B cell (primary cell): Measurements from ENCODE around the gene FOXN4. TPM values are rescaled to one million over a fixed set of nuclear protein-coding genes. Genes with fewer than 3 reads are reported as not detected.

Source experiments
- ATAC-seq: fragments of 200-7000 bp; cut with Tn5 transposase; one replicate; pipeline ENCODE4 v1.10.0; 2021; ENCODE audit warnings: low read depth, mild to moderate bottlenecking, moderate number of reproducible peaks, moderate library complexity
- CTCF ChIA-PET: fragments of 350-600 bp; sonication (Branson Sonifier 250); formaldehyde crosslinking; loops from one replicate; lab custom pipeline; 2021; ENCODE audit warnings: antibody characterized with exemption, inconsistent platforms; lab: Charles Lee
- POLR2A ChIA-PET: fragments of 350-600 bp; sonication (Branson Sonifier 250); formaldehyde crosslinking; loops from one replicate; lab custom pipeline; 2021; ENCODE audit warnings: antibody characterized with exemption; lab: Charles Lee
- DNase-seq: peaks from one replicate; pipeline ENCODE4 v3.0.0; 2013
- H2AFZ ChIP-seq: 2 replicates; pipeline ENCODE4 v1.6.1; 2012; ENCODE audit warnings: mild to moderate bottlenecking, low read depth, low read length; ENCODE audit not compliant: insufficient read depth, poor library complexity, severe bottlenecking
- H3K27ac ChIP-seq, 2 donors: 1 replicate in 1 of 2; 2 replicates in 1 of 2; pipeline ENCODE4 v1.5.1; 2012 to 2013; ENCODE audit warnings: low read length in 2 of 2, mild to moderate bottlenecking in 2 of 2, moderate library complexity in 1 of 2
- H3K27me3 ChIP-seq, 4 experiments: fragments of 200-600 bp in 1 of 4; sonication (generic) in 1 of 4; replicated peaks in 1 of 4; 1 replicate in 2 of 4; 2 replicates in 2 of 4; pipeline versions ENCODE4 v1.6.1 to v1.7.0; 2013 to 2016; ENCODE audit warnings: low read length in 3 of 4, mild to moderate bottlenecking in 2 of 4, mixed read lengths in 1 of 4, moderate library complexity in 1 of 4; ENCODE audit not compliant: insufficient read depth in 4 of 4, control insufficient read depth in 3 of 4; ENCODE audit errors: control extremely low read depth in 1 of 4
- H3K36me3 ChIP-seq, 2 experiments: replicated peaks in 1 of 2; 1 replicate in 1 of 2; 2 replicates in 1 of 2; pipeline versions ENCODE4 v1.6.1 to v1.7.1; 2013; ENCODE audit warnings: low read length in 1 of 2; ENCODE audit not compliant: insufficient read depth in 2 of 2, control insufficient read depth in 1 of 2; ENCODE audit errors: control extremely low read depth in 1 of 2, extremely low read depth in 1 of 2
- H3K4me1 ChIP-seq, 2 donors: fragments of 200-600 bp in 1 of 2; sonication (generic) in 1 of 2; 1 replicate in 1 of 2; 2 replicates in 1 of 2; pipeline versions ENCODE4 v1.5.1 to v1.6.1; 2013 to 2017; ENCODE audit warnings: low read length in 2 of 2; ENCODE audit not compliant: control insufficient read depth in 2 of 2, insufficient read depth in 2 of 2
- H3K4me2 ChIP-seq: replicated peaks from 2 replicates; pipeline ENCODE3; 2012; ENCODE audit warnings: mild to moderate bottlenecking, low read depth, low read length; ENCODE audit not compliant: poor library complexity, severe bottlenecking
- H3K4me3 ChIP-seq, 5 experiments: fragments of 200-600 bp in 1 of 5; sonication (generic) in 1 of 5; 1 replicate in 3 of 5; 2 replicates in 2 of 5; pipeline versions ENCODE4 v1.5.1 to v1.7.0; 2011 to 2016; ENCODE audit warnings: low read length in 4 of 5, mild to moderate bottlenecking in 4 of 5, low read depth in 2 of 5, control low read depth in 1 of 5, moderate library complexity in 1 of 5; ENCODE audit not compliant: insufficient read depth in 1 of 5; ENCODE audit errors: control extremely low read depth in 1 of 5, extremely low read depth in 1 of 5
- H3K79me2 ChIP-seq: fragments of 200-600 bp; sonication (generic); one replicate; pipeline ENCODE4 v1.6.0; 2016; ENCODE audit warnings: low read length; ENCODE audit not compliant: control insufficient read depth, insufficient read depth
- H3K9ac ChIP-seq: fragments of 200-600 bp; sonication (generic); 2 replicates; pipeline ENCODE4 v1.6.1; 2017; ENCODE audit warnings: mild to moderate bottlenecking, low read length, moderate library complexity
- H3K9me3 ChIP-seq, 3 donors: one replicate each; pipeline versions ENCODE4 v1.6.1 to v1.7.1; 2013; ENCODE audit warnings: low read length in 2 of 3; ENCODE audit not compliant: control insufficient read depth in 2 of 3, insufficient read depth in 1 of 3; ENCODE audit errors: control extremely low read depth in 1 of 3
- H4K20me1 ChIP-seq: 2 replicates; pipeline ENCODE4 v1.6.0; 2012; ENCODE audit warnings: mild to moderate bottlenecking, low read length; ENCODE audit not compliant: insufficient read depth, control insufficient read depth, poor library complexity, severe bottlenecking
- H3K27ac Mint-ChIP-seq: one replicate; pipeline ENCODE4 v1.8.0; 2021; ENCODE audit warnings: mixed read lengths
- H3K27me3 Mint-ChIP-seq: one replicate; pipeline ENCODE4 v1.8.0; 2021; ENCODE audit warnings: mixed read lengths
- H3K4me1 Mint-ChIP-seq: one replicate; pipeline ENCODE4 v1.8.0; 2021; ENCODE audit warnings: mixed read lengths
- H3K4me3 Mint-ChIP-seq: one replicate; pipeline ENCODE4 v1.8.0; 2021; ENCODE audit warnings: mixed read lengths
- H3K9me3 Mint-ChIP-seq: one replicate; pipeline ENCODE4 v1.8.0; 2022; ENCODE audit warnings: mixed read lengths; ENCODE audit not compliant: insufficient read depth
- EZH2 ChIP-seq: IDR thresholded peaks from 2 replicates; pipeline ENCODE4 v1.6.1; 2012; ENCODE audit warnings: borderline replicate concordance, low read depth, mild to moderate bottlenecking, moderate library complexity, low read length; ENCODE audit not compliant: insufficient read depth, poor library complexity, severe bottlenecking
- WGBS: methylation state at CpG from one replicate; pipeline ENCODE4 v1.1.5; 2013; ENCODE audit warnings: missing lambda C conversion rate; ENCODE audit not compliant: insufficient coverage; 5-methylcytosine and 5-hydroxymethylcytosine counted together
- intact Hi-C: fragments of 100-400 bp; cut with micrococcal nuclease; formaldehyde crosslinking; loops from one replicate; pipeline ENCODE4 v1.10.0; 2022
- polyA plus RNA-seq: library from polyadenylated mRNA; depleted of rRNA; stranded (reverse); fragments of >200 nt; gene quantifications from 2 replicates; pipeline ENCODE4 v1.2.3, GENCODE V29; 2012
- total RNA-seq, 2 donors: library from RNA; stranded (reverse); fragments of 120-200 nt in 1 of 2; gene quantifications; 1 replicate in 1 of 2; 2 replicates in 1 of 2; pipeline versions ENCODE4 v1.2.3 to v1.2.4, GENCODE V29; 2013 to 2022
- TF ChIP-seq, protein P1 (sequence below): fragments of 200-600 bp; IDR thresholded peaks from one replicate; pipeline ENCODE4 v1.8.0; 2022; ENCODE audit warnings: antibody characterized with exemption, mild to moderate bottlenecking

Gene FOXN4
- total and polyA plus RNA-seq, 2 donors (not counting 1 experiment from before 2014, with no cell fraction given) = not detected

DNA sequence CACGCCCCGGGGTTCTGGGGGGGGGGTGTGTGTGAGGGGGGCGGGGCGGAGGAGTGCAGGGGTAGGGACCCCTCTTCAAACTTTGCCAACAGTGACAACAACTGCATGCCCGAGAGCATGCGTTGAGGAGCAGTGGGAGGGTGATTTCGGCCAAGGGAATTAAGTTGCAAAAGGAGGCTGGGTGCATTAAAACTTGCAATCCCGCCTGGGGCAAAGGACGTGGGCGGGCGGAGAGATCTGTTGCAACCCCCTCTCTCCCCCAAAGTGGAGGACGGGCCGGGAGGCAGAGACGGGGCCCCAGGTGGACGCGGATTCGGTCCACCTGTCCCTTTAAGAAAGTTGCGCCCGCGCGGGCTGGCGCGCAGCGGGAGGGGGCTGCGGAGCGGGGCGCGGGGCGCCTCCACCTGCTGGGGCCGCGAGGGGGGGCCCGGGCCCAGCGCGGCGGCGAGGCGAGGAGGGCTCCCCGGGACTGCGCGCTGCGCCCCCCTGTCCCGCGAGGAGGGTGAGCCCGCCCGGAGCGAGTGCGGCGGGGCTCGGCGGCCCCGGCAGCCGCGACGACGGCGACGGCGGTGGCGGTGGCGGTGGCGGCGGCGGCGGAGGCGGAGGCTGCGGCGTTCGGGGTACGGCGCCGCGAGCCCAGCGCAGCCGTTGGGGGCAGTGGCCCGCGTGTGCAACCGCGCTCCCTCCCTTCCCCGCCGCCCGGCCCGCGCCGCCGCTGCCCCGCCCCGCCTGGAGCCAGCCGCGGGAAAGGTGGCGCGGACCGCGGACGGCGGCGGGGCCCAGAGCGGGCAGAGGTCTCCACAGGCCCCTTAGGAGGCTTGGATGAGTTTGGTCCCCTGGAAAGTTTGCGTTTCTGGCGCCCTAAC, 530 bp upstream of the FOXN4 start:
- peak overlapping the region in 4 of 5 experiments; percentile 12 to 36 (median 28) for H3K4me3 ChIP-seq
- no peaks in the 10 kb centered on the region for H3K79me2 ChIP-seq
- peak; percentile 16 for DNase-seq
- Mint-ChIP-seq H3K27me3 (peaks cover 65% of the 10 kb centered on the region), H3K9me3 (no peaks in the 10 kb centered on the region), H3K27ac (no peak overlapping the region), H3K4me3 (peak overlapping the region; percentile 90), H3K4me1 (peaks cover 15% of the 10 kb centered on the region)
- H3K4me2 ChIP-seq = peak overlapping the region; percentile 77
- H3K9ac ChIP-seq = peak overlapping the region; percentile 35
- CTCF ChIA-PET = interaction anchor here (0.7 kb wide), 1 partner anchor 88 kb away, joined by 3 read pairs; no protein-coding TSS in a partner anchor
- peaks cover 12 to 16% of the 10 kb centered on the region in 2 donors for H3K4me1 ChIP-seq
- under 1% methylated on average over 95 of the region's 99 CpGs for WGBS
- H3K27ac ChIP-seq = no peak overlapping the region
- H2AFZ ChIP-seq = peak overlapping the region; percentile 34
- H3K9me3 ChIP-seq = no peaks in the 10 kb centered on the region
- H4K20me1 ChIP-seq = no peaks in the 10 kb centered on the region
- intact Hi-C loops = no loop called here
- POLR2A ChIA-PET = no interaction called here
- no peaks in the 10 kb centered on the region for H3K36me3 ChIP-seq
- TF ChIP-seq EZH2 = no peak
- TF ChIP-seq, protein P1, sequence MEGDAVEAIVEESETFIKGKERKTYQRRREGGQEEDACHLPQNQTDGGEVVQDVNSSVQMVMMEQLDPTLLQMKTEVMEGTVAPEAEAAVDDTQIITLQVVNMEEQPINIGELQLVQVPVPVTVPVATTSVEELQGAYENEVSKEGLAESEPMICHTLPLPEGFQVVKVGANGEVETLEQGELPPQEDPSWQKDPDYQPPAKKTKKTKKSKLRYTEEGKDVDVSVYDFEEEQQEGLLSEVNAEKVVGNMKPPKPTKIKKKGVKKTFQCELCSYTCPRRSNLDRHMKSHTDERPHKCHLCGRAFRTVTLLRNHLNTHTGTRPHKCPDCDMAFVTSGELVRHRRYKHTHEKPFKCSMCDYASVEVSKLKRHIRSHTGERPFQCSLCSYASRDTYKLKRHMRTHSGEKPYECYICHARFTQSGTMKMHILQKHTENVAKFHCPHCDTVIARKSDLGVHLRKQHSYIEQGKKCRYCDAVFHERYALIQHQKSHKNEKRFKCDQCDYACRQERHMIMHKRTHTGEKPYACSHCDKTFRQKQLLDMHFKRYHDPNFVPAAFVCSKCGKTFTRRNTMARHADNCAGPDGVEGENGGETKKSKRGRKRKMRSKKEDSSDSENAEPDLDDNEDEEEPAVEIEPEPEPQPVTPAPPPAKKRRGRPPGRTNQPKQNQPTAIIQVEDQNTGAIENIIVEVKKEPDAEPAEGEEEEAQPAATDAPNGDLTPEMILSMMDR = no peak
- H3K27me3 ChIP-seq = peaks cover 0 to 52% (median 20%) of the 10 kb centered on the region in 4 experiments
- no peak for ATAC-seq

DNA sequence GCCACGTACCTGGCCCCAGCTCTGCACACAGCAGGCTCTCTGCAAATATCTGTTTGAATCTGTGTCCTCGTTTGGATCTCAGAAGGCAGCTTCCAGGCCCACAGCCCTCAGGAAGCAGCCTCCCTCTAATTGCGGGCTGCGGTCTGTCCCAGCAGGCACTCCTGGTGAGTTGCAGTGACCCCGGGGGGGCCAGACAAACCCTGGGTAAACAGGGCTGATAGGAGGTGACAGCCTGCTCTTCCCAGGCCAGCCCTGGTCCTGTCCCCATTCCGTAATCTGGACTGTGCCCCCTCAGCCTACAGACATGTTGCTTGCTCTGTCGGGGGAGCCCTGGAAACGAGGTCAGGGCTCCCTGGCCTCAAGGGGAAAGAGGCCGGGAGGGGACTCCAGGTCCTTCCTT, 2.0 kb downstream of the FOXN4 start:
- DNase-seq = no peak
- Histone ChIP-seq H2AFZ (no peak overlapping the region), H3K27me3 (peaks cover 0 to 60% (median 21%) of the 10 kb centered on the region in 4 experiments), H4K20me1 (no peaks in the 10 kb centered on the region), H3K36me3 (no peaks in the 10 kb centered on the region), H3K4me2 (no peak overlapping the region), H3K9me3 (no peaks in the 10 kb centered on the region), H3K27ac (no peak overlapping the region), H3K4me1 (peaks cover 12 to 16% of the 10 kb centered on the region in 2 donors), H3K79me2 (no peaks in the 10 kb centered on the region), H3K9ac (no peak overlapping the region), H3K4me3 (no peak overlapping the region)
- intact Hi-C loops = no loop called here
- WGBS = 52% methylated on average over 8 of the region's 9 CpGs
- peaks cover 15% of the 10 kb centered on the region for H3K4me1 Mint-ChIP-seq
- H3K9me3 Mint-ChIP-seq = no peaks in the 10 kb centered on the region
- no peak overlapping the region for H3K27ac Mint-ChIP-seq
- POLR2A ChIA-PET = no interaction called here
- TF ChIP-seq, protein P1 = no peak
- no peak for TF ChIP-seq EZH2
- ATAC-seq = no peak
- CTCF ChIA-PET = no interaction called here
- H3K4me3 Mint-ChIP-seq = no peak overlapping the region
- H3K27me3 Mint-ChIP-seq = peaks cover 69% of the 10 kb centered on the region
